T-helper 2 cell treated with Interferon-gamma antibody and Interleukin-4, amounts not matched to agents 5 μg/mL and 100 μg/mL, for 36 hours (primary cell): ENCODE results near the gene LPCAT1.
"Not testable (repeated sequence)": the region's sequence is repeated elsewhere in the genome, so short reads cannot be mapped to it uniquely, and the experiment has no call there.

Source experiments
- DNase-seq: peaks from one replicate; pipeline ENCODE4 v3.0.0; 2021; ENCODE audit warnings: low spot score
- H3K27ac Mint-ChIP-seq: one replicate; pipeline ENCODE4 v1.8.0; 2021; ENCODE audit warnings: mild to moderate bottlenecking, mixed read lengths
- H3K27me3 Mint-ChIP-seq: one replicate; pipeline ENCODE4 v1.8.0; 2021; ENCODE audit warnings: low read depth, mixed read lengths
- H3K36me3 Mint-ChIP-seq: one replicate; pipeline ENCODE4 v1.8.0; 2021; ENCODE audit warnings: low read depth, mixed read lengths
- H3K4me1 Mint-ChIP-seq: one replicate; pipeline ENCODE4 v1.8.0; 2021; ENCODE audit warnings: low read depth, mixed read lengths
- H3K4me3 Mint-ChIP-seq: one replicate; pipeline ENCODE4 v1.8.0; 2022; ENCODE audit warnings: mild to moderate bottlenecking, moderate library complexity, mixed read lengths
- H3K9me3 Mint-ChIP-seq: one replicate; pipeline ENCODE4 v1.8.0; 2021; ENCODE audit warnings: mixed read lengths

The LPCAT1 gene

GRCh38 chr5:1476181-1476966 is 47.4 kb downstream of the LPCAT1 start:
- H3K4me3 Mint-ChIP-seq: no peak overlapping the region
- peaks cover 3% of the 10 kb centered on the region for H3K36me3 Mint-ChIP-seq
- DNase-seq: no peak
- H3K4me1 Mint-ChIP-seq: no peaks in the 10 kb centered on the region
- no peak overlapping the region for H3K27ac Mint-ChIP-seq
- no peaks in the 10 kb centered on the region for H3K27me3 Mint-ChIP-seq
- H3K9me3 Mint-ChIP-seq: no peaks in the 10 kb centered on the region

GRCh38 chr5:1475544-1475900 is 48.2 kb downstream of the LPCAT1 start:
- not testable (repeated sequence) for H3K4me3 Mint-ChIP-seq, H3K4me1 Mint-ChIP-seq, H3K36me3 Mint-ChIP-seq, DNase-seq, H3K27ac Mint-ChIP-seq, H3K27me3 Mint-ChIP-seq, H3K9me3 Mint-ChIP-seq

GRCh38 chr5:1474866-1475543 is 48.8 kb downstream of the LPCAT1 start:
- DNase-seq: no peak
- Mint-ChIP-seq H3K9me3 (no peaks in the 10 kb centered on the region), H3K4me3 (no peak overlapping the region), H3K4me1 (no peaks in the 10 kb centered on the region), H3K27me3 (no peaks in the 10 kb centered on the region), H3K27ac (no peak overlapping the region), H3K36me3 (peaks cover 2% of the 10 kb centered on the region)

- Mint-ChIP-seq H3K9me3 (no peaks in the 10 kb centered on the region), H3K4me3 (no peak overlapping the region), H3K36me3 (peaks cover 2% of the 10 kb centered on the region), H3K27me3 (no peaks in the 10 kb centered on the region), H3K4me1 (no peaks in the 10 kb centered on the region), H3K27ac (no peak overlapping the region)
- no peak for DNase-seq
Measured at GRCh38 chr5:1474183-1474839, 49.4 kb downstream of the LPCAT1 start.

GRCh38 chr5:1473746-1474145 is 50.0 kb downstream of the LPCAT1 start:
- no peak for DNase-seq
- H3K36me3 Mint-ChIP-seq: peaks cover 2% of the 10 kb centered on the region
- no peaks in the 10 kb centered on the region for H3K4me1 Mint-ChIP-seq
- H3K9me3 Mint-ChIP-seq: no peaks in the 10 kb centered on the region
- H3K4me3 Mint-ChIP-seq: no peak overlapping the region
- H3K27ac Mint-ChIP-seq: no peak overlapping the region
- no peaks in the 10 kb centered on the region for H3K27me3 Mint-ChIP-seq

GRCh38 chr5:1472964-1473628 is 50.7 kb downstream of the LPCAT1 start:
- Mint-ChIP-seq H3K36me3 (peaks cover 5% of the 10 kb centered on the region), H3K4me3 (no peak overlapping the region), H3K27ac (no peak overlapping the region), H3K9me3 (no peaks in the 10 kb centered on the region), H3K27me3 (no peaks in the 10 kb centered on the region), H3K4me1 (no peaks in the 10 kb centered on the region)
- DNase-seq: no peak

GRCh38 chr5:1471997-1472963 is 51.5 kb downstream of the LPCAT1 start:
- Mint-ChIP-seq H3K36me3 (peaks cover 7% of the 10 kb centered on the region), H3K27me3 (no peaks in the 10 kb centered on the region), H3K4me3 (no peak overlapping the region), H3K27ac (no peak overlapping the region), H3K9me3 (no peaks in the 10 kb centered on the region), H3K4me1 (no peaks in the 10 kb centered on the region)
- no peak for DNase-seq

GRCh38 chr5:1471240-1471853 is 52.4 kb downstream of the LPCAT1 start:
- Mint-ChIP-seq H3K27me3 (no peaks in the 10 kb centered on the region), H3K4me1 (no peaks in the 10 kb centered on the region), H3K4me3 (no peak overlapping the region), H3K27ac (peak overlapping the region; percentile 15), H3K9me3 (no peaks in the 10 kb centered on the region), H3K36me3 (peaks cover 10% of the 10 kb centered on the region)
- DNase-seq: no peak

GRCh38 chr5:1470762-1471211 is 53.0 kb downstream of the LPCAT1 start:
- H3K27ac Mint-ChIP-seq: no peak overlapping the region

GRCh38 chr5:1468629-1469527 is 54.9 kb downstream of the LPCAT1 start:
- Mint-ChIP-seq H3K4me1 (no peaks in the 10 kb centered on the region), H3K36me3 (peaks cover 30% of the 10 kb centered on the region)

More at GRCh38 chr5:1470762-1471211, 53.0 kb downstream of the LPCAT1 start:
- Mint-ChIP-seq H3K27me3 (no peaks in the 10 kb centered on the region), H3K9me3 (no peaks in the 10 kb centered on the region), H3K4me1 (no peaks in the 10 kb centered on the region), H3K36me3 (peaks cover 13% of the 10 kb centered on the region), H3K4me3 (no peak overlapping the region)
- DNase-seq: no peak

GRCh38 chr5:1468247-1468612 is 55.5 kb downstream of the LPCAT1 start:
- H3K27ac Mint-ChIP-seq: no peak overlapping the region
- peaks cover 9% of the 10 kb centered on the region for H3K9me3 Mint-ChIP-seq
- peaks cover 34% of the 10 kb centered on the region for H3K36me3 Mint-ChIP-seq
- H3K27me3 Mint-ChIP-seq: no peaks in the 10 kb centered on the region
- DNase-seq: no peak
- no peaks in the 10 kb centered on the region for H3K4me1 Mint-ChIP-seq
- no peak overlapping the region for H3K4me3 Mint-ChIP-seq

More at GRCh38 chr5:1468629-1469527, 54.9 kb downstream of the LPCAT1 start:
- Mint-ChIP-seq H3K27me3 (no peaks in the 10 kb centered on the region), H3K4me3 (no peak overlapping the region), H3K9me3 (peaks cover 9% of the 10 kb centered on the region), H3K27ac (no peak overlapping the region)
- no peak for DNase-seq
